ENCODE results near the gene NFIC. TPM values are rescaled to one million over a fixed set of nuclear protein-coding genes. Genes with fewer than 3 reads are reported as not detected.
A peak's percentile ranks its signal among the peaks of the same experiment; 100 is the strongest.

The NFIC gene
- total and polyA plus RNA-seq, 10 of the 15 experiments (the other 5 are each of a cell fraction or from before 2014, with no cell fraction given), result 0.71 to 53.5 (median 10.2) TPM

- in situ Hi-C loops (cut with MboI) (loop anchor here (25.0 kb wide), 1 partner anchor 1506 kb away; the partner anchor contains the start of gene KLF16), intact Hi-C loops (cut with micrococcal nuclease; ENCODE audit: unreplicated experiment) (loop anchor here (5.0 kb wide), 1 partner anchor 59 kb away; no protein-coding TSS in a partner anchor)
- no TSS peak for BruUV-seq (replicated peaks)
- Histone ChIP-seq H3K9ac (ENCODE audit: control insufficient read depth, insufficient read depth, low read length) (peak overlapping the region; percentile 64), H3K4me3 (peak overlapping the region; percentile 73), H4K20me1 (ENCODE audit: control insufficient read depth, insufficient read depth) (no peaks in the 10 kb centered on the region), H3K4me2 (ENCODE audit: control insufficient read depth, insufficient read depth) (peak overlapping the region; percentile 97), H3K9me3 (replicated peaks; ENCODE audit: control insufficient read depth, insufficient read depth, low read length) (no peaks in the 10 kb centered on the region), H3K79me2 (ENCODE audit: control insufficient read depth, insufficient read depth, low read length) (peaks cover 73% of the 10 kb centered on the region), H2AFZ (ENCODE audit: control insufficient read depth, low read depth, low read length) (no peak overlapping the region), H3K27me3 (replicated peaks in 1 of 2; ENCODE audit: control insufficient read depth in 2 of 2, insufficient read depth in 2 of 2, low read length in 1 of 2) (no peaks in the 10 kb centered on the region), H3K4me1 (ENCODE audit: control insufficient read depth, insufficient read depth, low read length) (peaks cover 31% of the 10 kb centered on the region), H3K36me3 (ENCODE audit: control insufficient read depth in 2 of 2, insufficient read depth in 2 of 2, low read length in 1 of 2) (no peaks in the 10 kb centered on the region), H3K27ac (ENCODE audit: control insufficient read depth, insufficient read depth) (peak overlapping the region; percentile 92)
- WGBS (ENCODE audit: insufficient coverage, insufficient replicate concordance, low lambda C conversion rate, missing lambda C conversion rate), result 21% methylated on average over 24 of the region's 24 CpGs
- ChIA-PET CTCF (interaction anchor here (1.9 kb wide), 1 partner anchor 61 kb away, joined by 8 read pairs; no protein-coding TSS in a partner anchor), RAD21 (ENCODE audit: unreplicated experiment) (no interaction called here), POLR2A (interaction anchor here (2.8 kb wide), 1 partner anchor 9 kb away, joined by 7 read pairs; no protein-coding TSS in a partner anchor), SMC1A (ENCODE audit: uncharacterized antibody, unreplicated experiment) (no interaction called here)
- no peak for FAIRE-seq
- peak; percentile 7 for ATAC-seq
- no peak for DNase-seq (ENCODE audit: low read depth, low spot score)
- no peak for TF ChIP-seq SIN3A (IDR thresholded peaks at IDR 0.05; ENCODE audit: low read depth, low read length)
- no peak for TF ChIP-seq JUND (IDR thresholded peaks at IDR 0.05; ENCODE audit: low read depth, low read length)
- TF ChIP-seq HDAC2 (IDR thresholded peaks at IDR 0.05), result no peak
- no peak for TF ChIP-seq CBFB (IDR thresholded peaks at IDR 0.05; ENCODE audit: low read depth)
- TF ChIP-seq RBBP5 (conservative IDR thresholded peaks at IDR 0.05), result no peak
- TF ChIP-seq ZBTB11 (CRISPR knock-in tag; IDR thresholded peaks at IDR 0.05), result no peak
- TF ChIP-seq MXI1 (IDR thresholded peaks at IDR 0.05; ENCODE audit: low read depth, low read length), result no peak
- TF ChIP-seq PKNOX1 (IDR thresholded peaks at IDR 0.05), result no peak
- TF ChIP-seq EP300 (IDR thresholded peaks at IDR 0.05; ENCODE audit: borderline replicate concordance in 1 of 2, control insufficient read depth in 1 of 2, low read depth in 2 of 2, low read length in 2 of 2), result no peak
- TF ChIP-seq TAF1 (IDR thresholded peaks at IDR 0.05; ENCODE audit: borderline replicate concordance, low read depth, low read length), result no peak
- no peak for TF ChIP-seq TARDBP (IDR thresholded peaks at IDR 0.05; ENCODE audit: borderline replicate concordance)
- TF ChIP-seq NR2C1 (IDR thresholded peaks at IDR 0.05), result no peak
- no peak for TF ChIP-seq NKRF (conservative IDR thresholded peaks at IDR 0.05)
- TF ChIP-seq SMAD1 (IDR thresholded peaks at IDR 0.05; ENCODE audit: low read depth, partially characterized antibody), result no peak
- peak in 1 of 2 experiments; percentile 34; a peak in 2 of 4 replicates for TF ChIP-seq BHLHE40 (IDR thresholded peaks at IDR 0.05; ENCODE audit: borderline replicate concordance in 1 of 2, low read depth in 2 of 2, low read length in 1 of 2)
- no peak for TF ChIP-seq SUPT20H (IDR thresholded peaks at IDR 0.05; ENCODE audit: borderline replicate concordance, control insufficient read depth, low read depth, low read length)
- no peak for TF ChIP-seq BACH1 (IDR thresholded peaks at IDR 0.05; ENCODE audit: borderline replicate concordance)
Observed at GRCh38 chr19:3367628-3368440, 1.5 kb downstream of the NFIC start.
